Vagina (tissue), 2 donors: ENCODE measurements around the gene EPB41L2. TPM values are rescaled to one million over a fixed set of nuclear protein-coding genes. Genes with fewer than 3 reads are reported as not detected.

Experiments
- DNase-seq, 2 donors: peaks; one replicate each; pipeline ENCODE4 v3.0.0-alpha.2; 2017; ENCODE audit errors: extremely low spot score in 2 of 2
- H3K27ac ChIP-seq: fragments of 200-600 bp; sonication (generic); one replicate; pipeline ENCODE4 v1.5.1; 2019
- H3K27me3 ChIP-seq: fragments of 200-600 bp; sonication (generic); one replicate; pipeline ENCODE4 v1.5.1; 2019
- H3K36me3 ChIP-seq, 2 donors: fragments of 200-600 bp; sonication (generic); one replicate each; pipeline ENCODE4 v1.5.1; 2017 to 2019
- H3K4me1 ChIP-seq: fragments of 200-600 bp; sonication (generic); one replicate; pipeline ENCODE4 v1.5.1; 2019
- H3K4me3 ChIP-seq, 2 donors: fragments of 200-600 bp; sonication (generic); 1 replicate in 1 of 2; 2 replicates in 1 of 2; pipeline ENCODE4 v1.5.1; 2016 to 2019
- H3K9me3 ChIP-seq: fragments of 200-600 bp; sonication (generic); one replicate; pipeline ENCODE4 v1.5.1; 2019
- CTCF ChIP-seq, 3 experiments: fragments of 450-650 bp in 2 of 3; fragments of 200-600 bp in 1 of 3; sonication (generic) in 1 of 3; IDR thresholded peaks; one replicate each; pipeline ENCODE4 v1.5.1; 2017 to 2019; ENCODE audit warnings: antibody characterized with exemption in 3 of 3, mild to moderate bottlenecking in 2 of 3, moderate library complexity in 2 of 3
- POLR2A ChIP-seq, 2 donors: fragments of 450-650 bp; IDR thresholded peaks; one replicate each; pipeline ENCODE4 v1.6.1; 2017; ENCODE audit warnings: antibody characterized with exemption in 2 of 2, mild to moderate bottlenecking in 2 of 2, moderate library complexity in 2 of 2
- POLR2AphosphoS5 ChIP-seq, 2 donors: sonication (generic); formaldehyde crosslinking; IDR thresholded peaks; one replicate each; pipeline ENCODE4 v1.9.0; 2017; ENCODE audit warnings: antibody characterized with exemption in 2 of 2, mild to moderate bottlenecking in 2 of 2, low read depth in 1 of 2; ENCODE audit not compliant: insufficient read depth in 1 of 2
- intact Hi-C: fragments of 100-400 bp; cut with DNase I; formaldehyde crosslinking; loops from one replicate; pipeline ENCODE4 v1.15.1; 2023
- total RNA-seq: library from RNA; depleted of rRNA; stranded (reverse); fragments of >200 nt; gene quantifications from one replicate; pipeline ENCODE4 v1.2.3, GENCODE V29; 2016

EPB41L2 gene
- total RNA-seq, 1 donor from 2014 or later, result 96.7 TPM

- no peaks in the 10 kb centered on the region for H3K4me1 ChIP-seq
- no peak for TF ChIP-seq POLR2AphosphoS5 (IDR thresholded peaks at IDR 0.05; ENCODE audit: insufficient read depth in 1 of 2, low read depth in 1 of 2)
- TF ChIP-seq POLR2A (IDR thresholded peaks at IDR 0.05), result no peak
- no peak for TF ChIP-seq CTCF (IDR thresholded peaks at IDR 0.05)
- H3K27ac ChIP-seq, result no peak overlapping the region
- intact Hi-C loops, result loop anchor here (5.0 kb wide), 1 partner anchor 174 kb away; the partner anchor contains the start of gene EPB41L2
- no peaks in the 10 kb centered on the region for H3K36me3 ChIP-seq
- H3K9me3 ChIP-seq, result no peaks in the 10 kb centered on the region
- no peak for DNase-seq
- H3K27me3 ChIP-seq, result no peaks in the 10 kb centered on the region
- H3K4me3 ChIP-seq, result no peak overlapping the region
Measured at GRCh38 chr6:130888246-130888645, 174.8 kb downstream of the EPB41L2 start.

- H3K9me3 ChIP-seq, result no peaks in the 10 kb centered on the region
- H3K27me3 ChIP-seq, result no peaks in the 10 kb centered on the region
- no peaks in the 10 kb centered on the region for H3K4me1 ChIP-seq
- H3K27ac ChIP-seq, result no peak overlapping the region
- intact Hi-C loops, result loop anchor here (5.0 kb wide), 1 partner anchor 175 kb away; the partner anchor contains the start of gene EPB41L2
- no peak for TF ChIP-seq POLR2AphosphoS5 (IDR thresholded peaks at IDR 0.05; ENCODE audit: insufficient read depth in 1 of 2, low read depth in 1 of 2)
- no peak for TF ChIP-seq POLR2A (IDR thresholded peaks at IDR 0.05)
- no peak for TF ChIP-seq CTCF (IDR thresholded peaks at IDR 0.05)
- H3K4me3 ChIP-seq, result no peak overlapping the region
- no peak for DNase-seq
- H3K36me3 ChIP-seq, result no peaks in the 10 kb centered on the region
Measured at GRCh38 chr6:130886966-130887365, 176.1 kb downstream of the EPB41L2 start.

DNA sequence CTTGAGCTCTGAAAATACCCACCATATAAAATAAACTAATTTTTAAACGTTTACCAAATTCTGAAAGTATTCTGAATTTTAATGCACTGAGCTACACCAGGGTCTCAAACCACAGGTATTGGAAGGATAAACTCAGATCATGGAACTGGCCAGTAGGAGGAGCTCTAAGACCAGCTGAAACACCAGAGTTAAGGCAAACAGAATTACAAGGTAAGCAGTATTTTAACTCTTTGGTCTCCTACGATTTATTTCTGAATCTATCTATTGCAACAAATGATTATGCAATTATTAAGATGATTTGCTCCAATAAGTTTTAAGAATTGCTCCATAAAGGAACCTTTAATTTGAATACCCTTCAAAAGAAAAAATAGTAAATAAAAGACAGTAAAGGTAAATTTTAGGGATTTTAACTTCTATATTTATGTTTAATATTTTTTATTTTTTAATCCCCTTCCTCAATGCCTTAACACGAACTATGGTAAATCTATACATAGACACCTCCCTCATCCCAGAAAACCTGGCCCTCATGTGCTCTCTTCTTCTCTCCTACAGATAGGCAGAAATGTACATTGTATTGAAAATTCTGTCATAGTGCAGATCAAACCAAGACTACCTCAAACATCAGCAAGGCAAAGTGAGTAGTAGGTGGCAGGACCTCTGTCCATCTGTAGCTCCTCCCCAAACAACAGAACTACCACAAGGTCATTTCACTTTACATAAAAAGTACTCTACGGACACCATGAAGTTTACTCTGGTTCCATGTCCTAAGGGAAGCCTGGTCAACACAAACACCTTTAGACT is 177.5 kb downstream of the EPB41L2 start:
- no peaks in the 10 kb centered on the region for H3K36me3 ChIP-seq
- H3K27me3 ChIP-seq, result no peaks in the 10 kb centered on the region
- DNase-seq, result no peak
- H3K27ac ChIP-seq, result no peak overlapping the region
- no peak overlapping the region for H3K4me3 ChIP-seq
- H3K9me3 ChIP-seq, result no peaks in the 10 kb centered on the region
- no peak for TF ChIP-seq POLR2AphosphoS5 (IDR thresholded peaks at IDR 0.05; ENCODE audit: insufficient read depth in 1 of 2, low read depth in 1 of 2)
- TF ChIP-seq CTCF (IDR thresholded peaks at IDR 0.05), result peak; percentile 79 to 95 (median 90)
- intact Hi-C loops, result loop anchor here (5.0 kb wide), 1 partner anchor 177 kb away; the partner anchor contains the start of gene EPB41L2
- no peaks in the 10 kb centered on the region for H3K4me1 ChIP-seq

GRCh38 chr6:130882370-130882769 is 180.7 kb downstream of the EPB41L2 start:
- TF ChIP-seq POLR2AphosphoS5 (IDR thresholded peaks at IDR 0.05; ENCODE audit: insufficient read depth in 1 of 2, low read depth in 1 of 2) (no peak), CTCF (IDR thresholded peaks at IDR 0.05) (no peak), POLR2A (IDR thresholded peaks at IDR 0.05) (no peak)
- H3K9me3 ChIP-seq, result no peaks in the 10 kb centered on the region
- intact Hi-C loops, result loop anchor here (5.0 kb wide), 1 partner anchor 235 kb away; no protein-coding TSS in a partner anchor

DNA sequence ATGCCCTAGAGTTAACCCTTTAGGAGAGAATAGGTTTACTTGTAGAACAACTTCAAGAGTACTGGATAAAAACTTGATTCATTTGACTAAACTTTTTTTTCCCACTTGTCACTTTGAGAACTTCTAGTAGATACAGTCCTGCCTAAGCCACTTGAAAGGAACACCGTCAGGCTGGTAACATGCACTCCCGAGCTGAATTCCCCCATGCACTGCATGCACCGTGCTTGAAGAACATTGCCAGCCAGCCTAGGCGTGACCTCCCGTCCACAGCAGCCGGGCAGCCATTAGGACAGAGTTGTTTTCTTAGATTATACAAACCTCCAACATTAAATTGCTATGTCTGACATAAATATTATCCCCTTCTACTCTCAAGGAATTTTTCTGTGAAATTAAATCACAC is 183.2 kb downstream of the EPB41L2 start:
- no peak overlapping the region for H3K27ac ChIP-seq
- no peak overlapping the region for H3K4me3 ChIP-seq
- no peaks in the 10 kb centered on the region for H3K4me1 ChIP-seq
- DNase-seq, result no peak
- TF ChIP-seq POLR2A (IDR thresholded peaks at IDR 0.05) (no peak), POLR2AphosphoS5 (IDR thresholded peaks at IDR 0.05; ENCODE audit: insufficient read depth in 1 of 2, low read depth in 1 of 2) (no peak), CTCF (IDR thresholded peaks at IDR 0.05) (no peak)
- no peaks in the 10 kb centered on the region for H3K27me3 ChIP-seq
- no peaks in the 10 kb centered on the region for H3K36me3 ChIP-seq
- intact Hi-C loops, result loop anchor here (5.0 to 10.0 kb wide), 2 partner anchors 237 to 555 kb away; no protein-coding TSS in a partner anchor
- no peaks in the 10 kb centered on the region for H3K9me3 ChIP-seq

More at GRCh38 chr6:130882370-130882769, 180.7 kb downstream of the EPB41L2 start:
- H3K27me3 ChIP-seq, result no peaks in the 10 kb centered on the region
- H3K4me3 ChIP-seq, result no peak overlapping the region
- DNase-seq, result no peak
- H3K27ac ChIP-seq, result no peak overlapping the region
- no peaks in the 10 kb centered on the region for H3K4me1 ChIP-seq
- no peaks in the 10 kb centered on the region for H3K36me3 ChIP-seq
